WTC11 (cell line): ENCODE results near the gene LAMB4.

Source experiments
- CDX4 ChIP-seq: fragments of 250-450 bp; sonication (Bioruptor Pico); IDR thresholded peaks from 2 replicates; pipeline ENCODE4 v1.9.0; 2021; ENCODE audit warnings: moderate library complexity, mild to moderate bottlenecking, inconsistent platforms, borderline replicate concordance
- IRF2 ChIP-seq: sonication (generic); formaldehyde crosslinking; IDR thresholded peaks from 2 replicates; pipeline ENCODE4 v1.8.0; 2022; ENCODE audit warnings: low read depth, missing genetic modification reagents, borderline replicate concordance
- JAZF1 ChIP-seq: fragments of 250-450 bp; sonication (Bioruptor Pico); IDR thresholded peaks from 2 replicates; pipeline ENCODE4 v1.9.0; 2021; ENCODE audit warnings: moderate library complexity, mild to moderate bottlenecking, inconsistent platforms
- JUN ChIP-seq: sonication (generic); formaldehyde crosslinking; IDR thresholded peaks from 2 replicates; pipeline ENCODE4 v1.8.0; 2023; ENCODE audit warnings: mild to moderate bottlenecking, missing genetic modification reagents
- MAX ChIP-seq: sonication (generic); formaldehyde crosslinking; IDR thresholded peaks from 2 replicates; pipeline ENCODE4 v1.8.0; 2022; ENCODE audit warnings: mild to moderate bottlenecking, missing genetic modification reagents
- NFE2L1 ChIP-seq: sonication (generic); formaldehyde crosslinking; IDR thresholded peaks from 2 replicates; pipeline ENCODE4 v1.8.1; 2023; ENCODE audit warnings: missing genetic modification reagents
- RORB ChIP-seq: fragments of 250-450 bp; sonication (Bioruptor Pico); IDR thresholded peaks from 2 replicates; pipeline ENCODE4 v1.9.0; 2021; ENCODE audit warnings: mild to moderate bottlenecking
- TP53 ChIP-seq: sonication (generic); formaldehyde crosslinking; IDR thresholded peaks from 2 replicates; pipeline ENCODE4 v1.8.1; 2023; ENCODE audit warnings: mild to moderate bottlenecking, missing genetic modification reagents
- ZNF423 ChIP-seq: fragments of 250-450 bp; sonication (Bioruptor Pico); IDR thresholded peaks from 2 replicates; pipeline ENCODE4 v2.1.2; 2022; ENCODE audit warnings: mild to moderate bottlenecking, moderate library complexity
- TF ChIP-seq, protein P1 (sequence below): fragments of 200-600 bp; IDR thresholded peaks from 2 replicates; pipeline ENCODE4 v1.8.0; 2022; ENCODE audit warnings: antibody characterized with exemption
- TF ChIP-seq, protein P2 (sequence below): sonication (generic); formaldehyde crosslinking; IDR thresholded peaks from 2 replicates; pipeline ENCODE4 v1.8.1; 2023; ENCODE audit warnings: mild to moderate bottlenecking, missing genetic modification reagents, moderate library complexity
- TF ChIP-seq, protein P3 (sequence below): sonication (generic); formaldehyde crosslinking; IDR thresholded peaks from 2 replicates; pipeline ENCODE4 v1.8.1; 2022; ENCODE audit warnings: low read depth, mild to moderate bottlenecking, moderate library complexity, missing genetic modification reagents, borderline replicate concordance

- TF ChIP-seq, protein P1, sequence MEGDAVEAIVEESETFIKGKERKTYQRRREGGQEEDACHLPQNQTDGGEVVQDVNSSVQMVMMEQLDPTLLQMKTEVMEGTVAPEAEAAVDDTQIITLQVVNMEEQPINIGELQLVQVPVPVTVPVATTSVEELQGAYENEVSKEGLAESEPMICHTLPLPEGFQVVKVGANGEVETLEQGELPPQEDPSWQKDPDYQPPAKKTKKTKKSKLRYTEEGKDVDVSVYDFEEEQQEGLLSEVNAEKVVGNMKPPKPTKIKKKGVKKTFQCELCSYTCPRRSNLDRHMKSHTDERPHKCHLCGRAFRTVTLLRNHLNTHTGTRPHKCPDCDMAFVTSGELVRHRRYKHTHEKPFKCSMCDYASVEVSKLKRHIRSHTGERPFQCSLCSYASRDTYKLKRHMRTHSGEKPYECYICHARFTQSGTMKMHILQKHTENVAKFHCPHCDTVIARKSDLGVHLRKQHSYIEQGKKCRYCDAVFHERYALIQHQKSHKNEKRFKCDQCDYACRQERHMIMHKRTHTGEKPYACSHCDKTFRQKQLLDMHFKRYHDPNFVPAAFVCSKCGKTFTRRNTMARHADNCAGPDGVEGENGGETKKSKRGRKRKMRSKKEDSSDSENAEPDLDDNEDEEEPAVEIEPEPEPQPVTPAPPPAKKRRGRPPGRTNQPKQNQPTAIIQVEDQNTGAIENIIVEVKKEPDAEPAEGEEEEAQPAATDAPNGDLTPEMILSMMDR = no peak
- TF ChIP-seq ZNF423 (CRISPR knock-in tag) = no peak
- TF ChIP-seq CDX4 = no peak
- TF ChIP-seq TP53 (CRISPR knock-in tag) = no peak
- TF ChIP-seq, protein P2, sequence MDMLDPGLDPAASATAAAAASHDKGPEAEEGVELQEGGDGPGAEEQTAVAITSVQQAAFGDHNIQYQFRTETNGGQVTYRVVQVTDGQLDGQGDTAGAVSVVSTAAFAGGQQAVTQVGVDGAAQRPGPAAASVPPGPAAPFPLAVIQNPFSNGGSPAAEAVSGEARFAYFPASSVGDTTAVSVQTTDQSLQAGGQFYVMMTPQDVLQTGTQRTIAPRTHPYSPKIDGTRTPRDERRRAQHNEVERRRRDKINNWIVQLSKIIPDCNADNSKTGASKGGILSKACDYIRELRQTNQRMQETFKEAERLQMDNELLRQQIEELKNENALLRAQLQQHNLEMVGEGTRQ (CRISPR knock-in tag) = no peak
- TF ChIP-seq JUN (CRISPR knock-in tag) = no peak
- no peak for TF ChIP-seq IRF2 (CRISPR knock-in tag)
- no peak for TF ChIP-seq NFE2L1 (CRISPR knock-in tag)
- TF ChIP-seq, protein P3, sequence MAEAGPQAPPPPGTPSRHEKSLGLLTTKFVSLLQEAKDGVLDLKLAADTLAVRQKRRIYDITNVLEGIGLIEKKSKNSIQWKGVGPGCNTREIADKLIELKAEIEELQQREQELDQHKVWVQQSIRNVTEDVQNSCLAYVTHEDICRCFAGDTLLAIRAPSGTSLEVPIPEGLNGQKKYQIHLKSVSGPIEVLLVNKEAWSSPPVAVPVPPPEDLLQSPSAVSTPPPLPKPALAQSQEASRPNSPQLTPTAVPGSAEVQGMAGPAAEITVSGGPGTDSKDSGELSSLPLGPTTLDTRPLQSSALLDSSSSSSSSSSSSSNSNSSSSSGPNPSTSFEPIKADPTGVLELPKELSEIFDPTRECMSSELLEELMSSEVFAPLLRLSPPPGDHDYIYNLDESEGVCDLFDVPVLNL (CRISPR knock-in tag) = no peak
- TF ChIP-seq MAX (CRISPR knock-in tag) = no peak
- no peak for TF ChIP-seq JAZF1 (CRISPR knock-in tag)
- TF ChIP-seq RORB = no peak
Observed at GRCh38 chr7:108009873-108010272, 120.3 kb downstream of the LAMB4 start.
